Measurements from ENCODE around the gene DOCK7.
"Not testable (repeated sequence)": the region's sequence is repeated elsewhere in the genome, so short reads cannot be mapped to it uniquely, and the experiment has no call there.

DOCK7 gene

GRCh38 chr1:62608905-62609304, 79.3 kb downstream of the DOCK7 start:
- DNase-seq (ENCODE audit: low read depth): no peak

GRCh38 chr1:62601457-62601856, 86.7 kb downstream of the DOCK7 start:
- DNase-seq (ENCODE audit: low read depth): no peak

- no peak for DNase-seq (ENCODE audit: low read depth)
These were observed 89.1 kb downstream of the DOCK7 start for GRCh38 chr1:62599044-62599443.

GRCh38 chr1:62597281-62597680, 90.9 kb downstream of the DOCK7 start, which contains the start of gene ANGPTL3:
ANGPTL3 (plus strand) TSS chr1:62597520; CDS start chr1:62597567, 47 bp downstream.
- no peak for DNase-seq (ENCODE audit: low read depth)

- no peak for DNase-seq (ENCODE audit: low read depth)
These were observed 92.5 kb downstream of the DOCK7 start for GRCh38 chr1:62595647-62596046.

- DNase-seq (ENCODE audit: low read depth): no peak
These were observed 94.3 kb downstream of the DOCK7 start for GRCh38 chr1:62593825-62594394.

- no peak for DNase-seq (ENCODE audit: low read depth)
These were observed 97.2 kb downstream of the DOCK7 start for GRCh38 chr1:62590970-62591368.

- DNase-seq (ENCODE audit: low read depth): no peak
These were observed 97.8 kb downstream of the DOCK7 start for GRCh38 chr1:62590255-62590969.

- no peak for DNase-seq (ENCODE audit: low read depth)
These were observed 98.9 kb downstream of the DOCK7 start for GRCh38 chr1:62589321-62589720.

- DNase-seq (ENCODE audit: low read depth): no peak
These were observed 100.2 kb downstream of the DOCK7 start for GRCh38 chr1:62588000-62588399.

- DNase-seq (ENCODE audit: low read depth): no peak
These were observed 102.6 kb downstream of the DOCK7 start for GRCh38 chr1:62585469-62586155.

GRCh38 chr1:62573675-62574074, 114.5 kb downstream of the DOCK7 start:
- DNase-seq (ENCODE audit: low read depth): no peak

- no peak for DNase-seq (ENCODE audit: low read depth)
These were observed 115.7 kb downstream of the DOCK7 start for GRCh38 chr1:62572476-62572875.

- DNase-seq (ENCODE audit: low read depth): not testable (repeated sequence)
These were observed 116.7 kb downstream of the DOCK7 start for GRCh38 chr1:62571517-62571916.

GRCh38 chr1:62567926-62568325, 120.3 kb downstream of the DOCK7 start:
- DNase-seq (ENCODE audit: low read depth): not testable (repeated sequence)

GRCh38 chr1:62567182-62567581, 121.0 kb downstream of the DOCK7 start:
- not testable (repeated sequence) for DNase-seq (ENCODE audit: low read depth)

GRCh38 chr1:62561306-62561705, 126.9 kb downstream of the DOCK7 start:
- no peak for DNase-seq (ENCODE audit: low read depth)

GRCh38 chr1:62544570-62544969, 143.6 kb downstream of the DOCK7 start:
- no peak for DNase-seq (ENCODE audit: low read depth)

- DNase-seq (ENCODE audit: low read depth): no peak
These were observed 147.1 kb downstream of the DOCK7 start for GRCh38 chr1:62541048-62541447.

GRCh38 chr1:62539028-62539447, 149.1 kb downstream of the DOCK7 start:
- DNase-seq (ENCODE audit: low read depth): no peak

GRCh38 chr1:62536865-62537264, 151.3 kb downstream of the DOCK7 start:
- DNase-seq (ENCODE audit: low read depth): no peak

GRCh38 chr1:62530516-62531154, 157.6 kb downstream of the DOCK7 start:
- DNase-seq (ENCODE audit: low read depth): no peak

GRCh38 chr1:62529227-62529626, 159.0 kb downstream of the DOCK7 start:
- DNase-seq (ENCODE audit: low read depth): no peak

Data from activated T-cell treated with anti-CD3 and anti-CD28 coated beads for 1 hour (primary cell).